Fibroblast of peridontal ligament (primary cell): Measurements from ENCODE around the gene ARMC12.

Experiments used
- DNase-seq: peaks from one replicate; pipeline ENCODE4 v3.0.0-alpha.2; 2010; ENCODE audit errors: extremely low read depth

ARMC12 gene

DNA sequence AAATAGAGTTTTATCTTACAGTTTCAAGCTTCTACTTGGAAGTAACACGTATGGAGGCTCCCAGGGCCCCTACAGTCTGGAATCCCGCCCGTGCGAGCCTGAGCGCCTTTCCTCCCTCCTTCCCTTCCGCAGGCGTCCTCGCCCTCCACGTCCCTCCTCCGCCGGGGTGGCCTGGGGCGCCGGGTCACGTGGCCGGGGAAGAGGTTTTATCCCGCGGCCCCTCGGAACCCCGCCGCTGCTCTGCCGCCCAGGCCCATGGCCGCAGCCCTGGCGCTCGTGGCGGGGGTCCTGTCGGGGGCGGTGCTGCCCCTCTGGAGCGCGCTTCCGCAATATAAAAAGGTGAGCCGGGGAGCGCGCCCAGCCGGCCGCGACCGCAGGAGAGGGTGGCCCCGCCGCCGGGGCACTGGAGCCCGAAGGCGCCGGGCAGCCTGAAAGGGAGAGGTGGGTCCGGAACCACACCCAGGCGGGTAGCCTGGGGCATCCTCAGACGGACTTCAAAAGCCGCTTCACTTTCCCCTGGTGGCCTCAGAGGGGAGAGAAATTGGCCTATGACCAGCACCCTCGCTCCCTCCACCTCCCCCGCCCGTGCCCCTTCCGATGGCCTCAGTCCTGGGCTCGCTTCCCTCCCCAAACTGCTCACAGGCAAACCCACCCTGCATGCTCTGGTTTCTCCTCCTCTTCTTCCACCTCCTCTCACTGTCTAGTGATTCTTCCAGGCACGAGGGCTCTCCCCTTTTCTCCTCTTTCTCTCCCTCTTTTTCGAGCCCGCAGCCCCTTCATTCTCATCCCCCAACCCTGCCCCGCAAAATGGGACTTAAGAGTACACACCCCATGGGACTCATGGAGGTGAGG lies 39.8 kb downstream of the ARMC12 start, which contains the start of gene CLPSL2:
CLPSL2 (plus strand) TSS at position 235 of the 852 bp plus-strand sequence; CDS start at position 256, 21 bp downstream.
- DNase-seq: no peak

GRCh38 chr6:35777356-35778102 lies 40.7 kb downstream of the ARMC12 start:
- DNase-seq: no peak

DNA sequence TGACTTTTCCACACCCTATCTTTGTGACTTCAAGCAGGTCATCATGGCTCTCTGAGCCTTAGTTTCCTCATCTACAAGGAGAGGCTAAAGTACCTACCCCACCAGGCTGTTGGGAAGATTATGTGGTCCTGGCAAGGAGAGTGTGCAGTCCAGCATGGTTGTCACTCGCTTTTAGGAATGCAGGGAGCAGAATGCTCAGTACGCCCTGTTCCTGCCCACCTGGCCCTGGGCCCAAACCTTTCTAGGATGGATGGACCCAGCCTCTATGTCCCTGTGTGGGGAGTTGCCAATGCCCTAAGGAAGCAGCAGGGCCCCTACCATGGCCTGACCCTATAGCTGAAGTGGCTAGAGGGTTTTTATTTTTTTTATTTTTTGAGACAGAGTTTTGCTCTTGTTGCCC lies 41.6 kb downstream of the ARMC12 start:
- DNase-seq: no peak

DNA sequence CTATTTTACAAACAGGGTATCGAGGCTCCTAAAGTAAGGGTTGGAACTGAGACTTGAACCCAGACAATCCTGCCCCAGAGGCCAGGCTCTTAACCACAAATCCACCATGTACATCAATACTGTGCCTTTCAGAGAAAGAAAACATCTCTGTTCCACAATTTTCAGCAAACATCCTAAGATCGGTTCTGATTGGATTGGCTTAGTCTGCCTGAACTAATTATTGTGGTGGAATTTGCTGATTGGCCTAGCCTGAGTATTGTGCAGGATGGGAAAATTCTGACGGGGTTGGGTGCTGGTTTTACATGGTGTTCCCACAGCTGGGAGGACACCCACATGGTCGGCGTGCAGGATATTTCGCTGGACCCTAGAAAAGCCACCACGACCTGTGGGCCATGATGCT lies 43.9 kb downstream of the ARMC12 start, which contains the start of gene CLPSL1:
CLPSL1 (plus strand) TSS at position 301 of the 400 bp plus-strand sequence; CDS start at position 393, 92 bp downstream.
- DNase-seq: no peak

DNA sequence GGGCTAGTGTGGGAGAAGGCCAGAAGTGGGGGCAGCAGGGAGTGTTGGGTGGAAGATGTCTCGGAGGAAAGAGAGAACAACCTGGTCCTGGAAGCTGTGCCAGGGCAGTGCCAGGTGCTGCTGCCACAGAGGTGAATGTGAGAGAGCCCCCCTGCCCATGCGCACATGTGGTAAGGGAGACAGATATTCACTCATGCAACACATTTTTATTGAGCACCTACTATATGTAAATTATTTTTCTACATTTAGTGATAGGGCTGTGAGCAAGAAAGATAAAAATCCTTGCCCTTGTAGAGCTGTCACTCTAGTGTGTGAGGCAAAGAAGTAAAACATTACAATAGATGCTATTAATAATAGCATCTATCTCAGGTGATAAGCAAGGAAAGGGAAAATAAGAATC lies 44.5 kb downstream of the ARMC12 start:
- DNase-seq: no peak

DNA sequence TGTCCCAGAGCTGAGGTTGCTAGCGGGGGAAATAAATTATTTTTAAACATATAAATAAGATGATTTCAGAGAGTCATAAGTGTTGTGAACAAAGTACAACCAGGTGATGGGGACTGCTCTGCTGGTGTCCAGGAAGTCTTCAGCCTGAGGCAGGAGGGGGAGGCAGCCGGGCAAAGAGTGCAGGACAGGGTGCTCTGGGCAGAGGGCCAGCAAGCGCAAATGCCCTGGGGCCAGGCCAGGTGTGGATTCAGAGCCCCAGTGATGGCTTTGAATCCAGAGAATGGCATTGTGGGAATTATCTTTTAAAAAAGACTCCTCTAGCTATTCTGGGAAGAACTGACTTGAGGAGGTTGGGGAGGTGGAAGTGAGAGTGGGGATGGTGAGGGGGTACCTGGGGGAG lies 45.6 kb downstream of the ARMC12 start:
- no peak for DNase-seq

GRCh38 chr6:35784200-35784599 lies 47.4 kb downstream of the ARMC12 start:
- no peak for DNase-seq

DNA sequence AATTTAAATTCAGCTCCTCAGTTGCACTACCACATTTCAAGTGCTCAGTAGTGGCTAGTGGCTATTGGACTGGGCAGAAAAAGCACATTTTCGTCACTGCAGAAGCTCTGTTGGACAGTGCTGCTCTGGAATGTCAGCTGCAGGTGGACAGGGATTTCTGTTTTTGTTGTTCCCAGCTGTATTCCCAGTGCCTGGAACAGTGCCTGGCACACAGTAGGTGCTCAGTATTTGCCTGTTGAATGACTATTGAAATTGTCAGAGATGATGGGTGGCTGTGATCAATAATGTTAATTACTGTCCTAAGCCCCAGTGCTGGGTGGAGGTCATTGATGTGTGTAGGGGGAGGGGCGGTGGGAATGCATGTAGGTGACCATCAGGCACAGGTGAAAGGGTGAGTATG lies 49.4 kb downstream of the ARMC12 start:
- no peak for DNase-seq

- DNase-seq: no peak
Observed at GRCh38 chr6:35786810-35787209, 50.0 kb downstream of the ARMC12 start.

DNA sequence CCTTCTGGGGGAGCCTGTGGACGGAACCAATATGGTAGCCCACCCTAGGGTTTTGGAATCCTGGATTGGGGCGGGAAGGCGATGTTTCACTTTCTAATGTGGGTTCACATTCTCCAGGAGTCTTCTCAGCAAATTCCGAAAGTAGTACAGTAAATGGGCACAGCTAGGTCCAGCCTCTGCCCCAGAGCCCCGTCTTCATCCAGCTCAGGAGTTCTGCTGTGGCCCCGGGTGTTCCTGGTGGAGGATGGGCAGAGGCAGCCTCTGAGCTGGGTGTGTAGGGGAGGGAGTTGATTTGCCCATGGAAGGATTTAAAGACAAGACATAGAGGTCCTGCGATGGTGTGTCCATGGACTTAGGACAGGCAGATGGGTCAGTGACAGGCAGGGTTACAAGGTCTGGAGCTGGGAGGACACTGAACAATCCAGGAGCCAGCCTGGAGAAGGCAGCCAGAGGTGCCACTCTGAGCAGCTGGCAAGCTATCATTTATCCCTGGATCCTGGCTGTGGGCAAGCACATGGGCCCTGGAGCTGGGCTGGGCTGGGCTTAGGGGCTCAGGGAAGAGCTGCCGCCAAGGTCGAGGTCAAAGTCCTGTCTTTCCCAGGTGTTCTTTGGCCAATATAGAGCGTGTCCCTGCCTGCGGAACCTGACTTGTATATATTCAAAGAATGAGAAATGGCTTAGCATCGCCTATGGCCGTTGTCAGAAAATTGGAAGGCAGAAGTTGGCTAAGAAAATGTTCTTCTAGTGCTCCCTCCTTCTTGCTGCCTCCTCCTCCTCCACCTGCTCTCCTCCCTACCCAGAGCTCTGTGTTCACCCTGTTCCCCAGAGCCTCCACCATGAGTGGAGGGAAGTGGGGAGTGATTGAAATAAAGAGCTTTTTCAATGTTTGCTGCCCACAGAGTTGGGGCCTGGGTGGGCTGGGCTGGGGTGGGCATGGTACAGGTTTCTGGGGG lies 50.7 kb downstream of the ARMC12 start:
- DNase-seq: no peak

DNA sequence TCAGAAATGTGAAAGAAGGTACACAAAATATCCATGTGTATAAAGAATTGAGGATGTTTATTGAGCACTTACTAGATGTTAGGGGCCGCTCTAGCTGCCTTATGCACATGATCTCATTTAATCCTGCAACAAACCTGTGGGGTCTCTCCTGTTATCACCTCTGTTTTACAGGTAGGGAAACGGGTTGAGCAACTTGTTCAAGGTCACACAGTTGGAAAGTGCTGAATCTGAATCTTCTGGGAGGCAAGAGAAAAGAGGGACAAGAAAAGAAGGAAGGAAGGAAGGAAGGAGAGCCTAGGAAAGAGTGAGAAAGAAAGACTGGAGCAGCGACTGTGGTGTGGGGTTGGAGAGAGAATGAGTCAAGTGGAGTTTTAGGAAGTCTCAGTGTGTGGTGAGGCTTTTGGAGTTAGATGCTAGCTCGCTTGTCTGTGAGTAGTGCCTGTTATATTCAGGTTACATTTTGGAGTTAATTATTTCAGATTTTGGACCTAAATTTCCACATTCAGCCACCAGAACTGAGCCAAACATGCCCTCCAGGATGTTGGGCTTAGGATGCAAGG lies 51.7 kb downstream of the ARMC12 start:
- no peak for DNase-seq

DNA sequence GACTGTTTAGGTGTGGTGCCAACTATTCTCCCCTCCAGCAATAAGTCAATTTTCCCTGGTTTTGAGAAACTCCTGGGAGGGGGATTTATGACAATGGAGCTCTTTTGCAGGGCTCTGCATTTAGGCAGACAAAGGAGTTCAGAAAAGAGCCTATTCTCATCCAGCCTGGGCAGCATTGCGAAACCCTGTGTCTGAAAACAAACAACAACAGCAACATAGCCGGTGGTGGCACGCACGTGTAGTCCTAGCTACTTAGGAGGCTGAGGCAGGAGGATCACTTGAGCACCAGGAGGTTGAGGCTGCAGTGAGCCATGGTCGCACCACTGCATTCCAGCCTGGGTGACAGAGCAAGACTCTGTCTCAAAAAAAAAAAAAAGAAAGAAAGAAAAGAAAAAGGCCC lies 53.9 kb downstream of the ARMC12 start:
- no peak for DNase-seq

GRCh38 chr6:35794536-35795452 lies 58.0 kb downstream of the ARMC12 start:
- no peak for DNase-seq

GRCh38 chr6:35795453-35796071 lies 58.7 kb downstream of the ARMC12 start:
- no peak for DNase-seq

DNA sequence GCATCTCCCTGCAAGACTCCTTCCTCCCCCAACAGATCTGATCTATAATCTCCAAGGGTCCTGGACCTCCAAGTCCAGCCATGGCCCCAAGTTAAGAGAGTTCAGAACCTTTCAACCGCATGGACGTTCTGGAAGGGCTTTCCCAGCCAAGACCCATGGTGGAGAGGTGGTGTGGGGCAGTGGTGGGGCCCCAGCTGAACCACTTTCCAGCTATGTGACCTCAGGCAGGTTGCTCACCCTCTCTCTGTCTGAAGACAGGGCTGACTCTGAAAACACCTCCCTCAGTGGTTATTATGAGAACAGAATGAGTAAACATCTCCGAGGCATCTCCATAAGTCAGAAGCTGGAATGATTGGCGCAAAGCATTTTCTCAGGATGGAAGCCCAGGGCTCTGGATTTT lies 59.4 kb downstream of the ARMC12 start:
- DNase-seq: no peak

- no peak for DNase-seq
Observed at GRCh38 chr6:35797837-35798526, 61.1 kb downstream of the ARMC12 start.
